Endothelial cell of umbilical vein (primary cell): Measurements from ENCODE around the gene NSD1. TPM values are rescaled to one million over a fixed set of nuclear protein-coding genes. Genes with fewer than 3 reads are reported as not detected.

ENCODE experiments used
- BruUV-seq: library from RNA; stranded (reverse); fragments of 400-500 nt; replicated peaks from 2 replicates; lab custom pipeline; 2021; lab: Mats Ljungman, UMichigan
- CTCF ChIA-PET: fragments of 300-600, 350-600 bp; sonication (Branson Sonifier 250); formaldehyde crosslinking; loops from one replicate; lab custom pipeline; 2021; ENCODE audit warnings: antibody characterized with exemption, inconsistent platforms; lab: Charles Lee
- POLR2A ChIA-PET: fragments of 300-600, 350-600 bp; sonication (Branson Sonifier 250); formaldehyde crosslinking; loops from one replicate; lab custom pipeline; 2021; ENCODE audit warnings: antibody characterized with exemption, inconsistent platforms; lab: Charles Lee
- DNase-seq: peaks from one replicate; pipeline ENCODE4 v3.0.0-alpha.2; 2011; ENCODE audit warnings: low read depth, low spot score
- FAIRE-seq: peaks from 2 replicates; lab custom pipeline; 2011; peaks lifted over from hg19 to GRCh38; lab: Jason Lieb, UNC
- H2AFZ ChIP-seq: 2 replicates; pipeline ENCODE4 v1.6.0; 2012; ENCODE audit warnings: low read depth, low read length, control low read depth, inconsistent platforms
- H3K27ac ChIP-seq: 2 replicates; pipeline ENCODE4 v1.5.1; 2011; ENCODE audit warnings: low read depth, mild to moderate bottlenecking, control low read depth, low read length, moderate library complexity; ENCODE audit not compliant: insufficient read depth
- H3K27me3 ChIP-seq, 2 experiments: 2 replicates each; pipeline versions ENCODE4 v1.6.0 to v1.6.1; 2011; ENCODE audit warnings: low read length in 2 of 2, mixed read lengths in 1 of 2; ENCODE audit not compliant: control insufficient read depth in 2 of 2, insufficient read depth in 2 of 2
- H3K36me3 ChIP-seq, 2 experiments: 2 replicates in 1 of 2; 3 replicates in 1 of 2; pipeline ENCODE4 v1.5.1; 2011; ENCODE audit warnings: low read length in 2 of 2, mild to moderate bottlenecking in 1 of 2, moderate library complexity in 1 of 2; ENCODE audit not compliant: control insufficient read depth in 2 of 2, insufficient read depth in 2 of 2; ENCODE audit errors: extremely low read depth in 1 of 2
- H3K4me1 ChIP-seq: 3 replicates; pipeline ENCODE4 v1.5.1; 2011; ENCODE audit warnings: mild to moderate bottlenecking, low read length; ENCODE audit not compliant: control insufficient read depth, insufficient read depth; ENCODE audit errors: extremely low read depth
- H3K4me2 ChIP-seq: 2 replicates; pipeline ENCODE4 v1.6.1; 2011; ENCODE audit warnings: low read length, control low read depth, mixed read lengths; ENCODE audit not compliant: insufficient read depth
- H3K4me3 ChIP-seq, 3 experiments: fragments of 200-600 bp in 1 of 3; sonication (generic), shearing (Covaris generic) in 1 of 3; replicated peaks in 1 of 3; 2 replicates each; pipeline ENCODE4 v1.5.1; 2011 to 2016; ENCODE audit warnings: control low read depth in 3 of 3, low read length in 3 of 3, mild to moderate bottlenecking in 2 of 3, inconsistent platforms in 1 of 3, low read depth in 1 of 3, moderate library complexity in 1 of 3; ENCODE audit not compliant: insufficient read depth in 1 of 3
- H3K79me2 ChIP-seq: 2 replicates; pipeline ENCODE4 v1.6.0; 2012; ENCODE audit warnings: low read length, inconsistent platforms; ENCODE audit not compliant: control insufficient read depth, insufficient read depth
- H3K9ac ChIP-seq: replicated peaks from 2 replicates; pipeline ENCODE3; 2011; ENCODE audit warnings: low read length, control low read depth; ENCODE audit not compliant: insufficient read depth; ENCODE audit errors: extremely low read depth
- H3K9me1 ChIP-seq: replicated peaks from 3 replicates; pipeline ENCODE4 v1.6.0; 2011; ENCODE audit warnings: mild to moderate bottlenecking, low read length; ENCODE audit not compliant: control insufficient read depth, insufficient read depth; ENCODE audit errors: extremely low read depth
- H3K9me3 ChIP-seq: replicated peaks from 2 replicates; pipeline ENCODE4 v1.5.1; 2012; ENCODE audit warnings: low read length, inconsistent platforms; ENCODE audit not compliant: control insufficient read depth, insufficient read depth
- H4K20me1 ChIP-seq: replicated peaks from 2 replicates; pipeline ENCODE3; 2011; ENCODE audit warnings: mild to moderate bottlenecking, low read length; ENCODE audit not compliant: control insufficient read depth, insufficient read depth; ENCODE audit errors: extremely low read depth
- CTCF ChIP-seq, 2 donors: IDR thresholded peaks; 1 replicate in 1 of 2; 2 replicates in 1 of 2; pipeline ENCODE4 v1.5.1; 2011; ENCODE audit warnings: low read length in 2 of 2, mild to moderate bottlenecking in 2 of 2, moderate library complexity in 2 of 2, control low read depth in 1 of 2, inconsistent platforms in 1 of 2, low read depth in 1 of 2; ENCODE audit not compliant: insufficient read depth in 1 of 2; ENCODE audit errors: extremely low read depth in 1 of 2
- EZH2 ChIP-seq: IDR thresholded peaks from 2 replicates; pipeline ENCODE4 v1.6.1; 2012; ENCODE audit warnings: borderline replicate concordance, low read depth, mild to moderate bottlenecking, moderate library complexity, low read length, inconsistent platforms; ENCODE audit not compliant: severe bottlenecking
- FOS ChIP-seq: IDR thresholded peaks from 2 replicates; pipeline ENCODE4 v1.6.1; 2011; ENCODE audit warnings: mild to moderate bottlenecking, low read length, moderate library complexity, borderline replicate concordance; ENCODE audit not compliant: insufficient read depth
- GATA2 ChIP-seq: IDR thresholded peaks from 2 replicates; pipeline ENCODE4 v1.7.0; 2011; ENCODE audit warnings: low read depth, mild to moderate bottlenecking, moderate library complexity, mixed read lengths, low read length; ENCODE audit not compliant: insufficient read length, insufficient read depth
- JUN ChIP-seq: IDR thresholded peaks from 2 replicates; pipeline ENCODE4 v1.6.1; 2011; ENCODE audit warnings: borderline replicate concordance, low read depth; ENCODE audit not compliant: insufficient read length, insufficient read depth
- MAX ChIP-seq: IDR thresholded peaks from 2 replicates; pipeline ENCODE4 v1.6.1; 2011; ENCODE audit not compliant: insufficient read depth, insufficient read length
- MYC ChIP-seq: IDR thresholded peaks from one replicate; pipeline ENCODE4 v1.6.1; 2011; ENCODE audit warnings: mild to moderate bottlenecking, low read depth, low read length
- POLR2A ChIP-seq: IDR thresholded peaks from 2 replicates; pipeline ENCODE4 v1.6.1; 2012; ENCODE audit warnings: low read depth, mild to moderate bottlenecking, control low read depth, low read length
- POLR2AphosphoS5 ChIP-seq: IDR thresholded peaks from 2 replicates; pipeline ENCODE4 v1.6.1; 2012; ENCODE audit warnings: low read depth, mild to moderate bottlenecking, control low read depth, low read length, moderate library complexity; ENCODE audit not compliant: insufficient read depth
- dilution Hi-C: fragments of 300-500 bp; cut with MboI; formaldehyde crosslinking; loops from one replicate; pipeline ENCODE4 v1.15.0; 2019; ENCODE audit warnings: low sequenced_read_pairs; ENCODE audit not compliant: extremely low pct_ligation_motif_present
- intact Hi-C: fragments of 100-400 bp; cut with micrococcal nuclease; formaldehyde crosslinking; loops from one replicate; pipeline ENCODE4 v1.10.0; 2022
- polyA plus RNA-seq, 4 experiments: library from polyadenylated mRNA; depleted of rRNA in 3 of 4; stranded (reverse) in 3 of 4; unstranded in 1 of 4; fragments of >200 nt; gene quantifications; 2 replicates each; pipeline versions ENCODE4 v1.2.1 to v1.2.3, GENCODE V29; 2011 to 2012; ENCODE audit warnings: missing spikeins in 1 of 4
- total RNA-seq: library from RNA; stranded (reverse); gene quantifications from 2 replicates; pipeline ENCODE4 v1.2.3, GENCODE V29; 2021

The NSD1 gene
- total and polyA plus RNA-seq, 2 donors (not counting 3 experiments of a cell fraction or from before 2014, with no cell fraction given), result 14.4 to 90.4 TPM

- no peaks in the 10 kb centered on the region for H3K9me1 ChIP-seq
- no peak overlapping the region for H3K4me3 ChIP-seq
- H3K9ac ChIP-seq, result no peak overlapping the region
- no peak overlapping the region for H2AFZ ChIP-seq
- dilution Hi-C loops (no loop called here), intact Hi-C loops (no loop called here)
- ChIA-PET POLR2A (no interaction called here), CTCF (interaction anchor here (2.1 kb wide), 1 partner anchor 19 kb away, joined by 6 read pairs; no protein-coding TSS in a partner anchor)
- H3K27ac ChIP-seq, result no peak overlapping the region
- H3K4me2 ChIP-seq, result no peak overlapping the region
- H3K36me3 ChIP-seq, result no peaks in the 10 kb centered on the region
- H3K4me1 ChIP-seq, result peaks cover 42% of the 10 kb centered on the region
- TF ChIP-seq FOS, result no peak
- no peak for TF ChIP-seq POLR2AphosphoS5
- TF ChIP-seq CTCF (IDR thresholded peaks at IDR 0.05; ENCODE audit: extremely low read depth in 1 of 2, insufficient read depth in 1 of 2, low read depth in 1 of 2, low read length in 2 of 2), result no peak
- no peak for TF ChIP-seq POLR2A
- no peak for TF ChIP-seq EZH2
- no peak for TF ChIP-seq GATA2
- TF ChIP-seq MYC, result no peak
- no peak for TF ChIP-seq JUN
- TF ChIP-seq MAX, result no peak
- no peaks in the 10 kb centered on the region for H3K79me2 ChIP-seq
- H3K9me3 ChIP-seq, result no peaks in the 10 kb centered on the region
- DNase-seq (no peak), FAIRE-seq (no peak)
- no peaks in the 10 kb centered on the region for H4K20me1 ChIP-seq
- BruUV-seq, result no TSS peak
- H3K27me3 ChIP-seq, result no peaks in the 10 kb centered on the region
Measured at GRCh38 chr5:177093082-177093712, 40.4 kb upstream of the NSD1 start.
